Upper lobe of left lung (tissue), 6 donors: ENCODE results near the gene LARP7. TPM values are rescaled to one million over a fixed set of nuclear protein-coding genes. Genes with fewer than 3 reads are reported as not detected.
"Not testable (repeated sequence)": the region's sequence is repeated elsewhere in the genome, so short reads cannot be mapped to it uniquely, and the experiment has no call there.

ENCODE experiments used
- ATAC-seq, 2 donors: fragments of 200-7000 bp; cut with Tn5 transposase; one replicate each; pipeline ENCODE4 v1.9.1; 2022; ENCODE audit warnings: mild to moderate bottlenecking in 2 of 2, moderate library complexity in 2 of 2; ENCODE audit not compliant: low FRiP score in 2 of 2
- DNase-seq, 2 donors: peaks; one replicate each; pipeline ENCODE4 v3.0.0-alpha.2; 2019 to 2020
- H3K27ac ChIP-seq, 4 donors: fragments of 200-600 bp; sonication (generic); one replicate each; pipeline ENCODE4 v1.5.1; 2016 to 2019
- H3K27me3 ChIP-seq, 4 donors: fragments of 200-600 bp; sonication (generic); one replicate each; pipeline ENCODE4 v1.5.1; 2017 to 2019
- H3K36me3 ChIP-seq, 4 donors: fragments of 200-600 bp; sonication (generic); one replicate each; pipeline ENCODE4 v1.5.1; 2016 to 2019
- H3K4me1 ChIP-seq, 4 donors: fragments of 200-600 bp; sonication (generic); one replicate each; pipeline ENCODE4 v1.5.1; 2018 to 2019
- H3K4me3 ChIP-seq, 4 donors: fragments of 200-600 bp; sonication (generic); one replicate each; pipeline ENCODE4 v1.5.1; 2017 to 2019; ENCODE audit warnings: mild to moderate bottlenecking in 2 of 4, moderate library complexity in 1 of 4
- H3K9me3 ChIP-seq, 4 donors: fragments of 200-600 bp; sonication (generic); one replicate each; pipeline ENCODE4 v1.5.1; 2018 to 2019
- CTCF ChIP-seq, 6 experiments: fragments of 450-650 bp in 4 of 6; fragments of 200-600 bp in 2 of 6; sonication (generic) in 2 of 6; IDR thresholded peaks; one replicate each; pipeline ENCODE4 v1.5.1; 2016 to 2019; ENCODE audit warnings: antibody characterized with exemption in 6 of 6
- EP300 ChIP-seq, 4 donors: sonication (generic); formaldehyde crosslinking; IDR thresholded peaks; one replicate each; pipeline ENCODE4 v1.5.1; 2017; ENCODE audit warnings: antibody characterized with exemption in 4 of 4, control low read depth in 2 of 4
- POLR2A ChIP-seq, 4 donors: fragments of 450-650 bp; IDR thresholded peaks; one replicate each; pipeline ENCODE4 v1.5.1; 2016 to 2017; ENCODE audit warnings: antibody characterized with exemption in 4 of 4, mild to moderate bottlenecking in 2 of 4
- POLR2AphosphoS5 ChIP-seq, 2 donors: sonication (generic); formaldehyde crosslinking; IDR thresholded peaks; one replicate each; pipeline ENCODE4 v1.5.1; 2017; ENCODE audit warnings: antibody characterized with exemption in 2 of 2
- WGBS, 2 donors: methylation state at CpG; one replicate each; pipeline ENCODE4 v1.1.5; 2017 to 2018; 5-methylcytosine and 5-hydroxymethylcytosine counted together
- total RNA-seq, 6 donors: library from RNA; depleted of rRNA in 4 of 6; stranded (reverse); fragments of >200 nt in 4 of 6; gene quantifications; one replicate each; pipeline versions ENCODE4 v1.1.0 to v1.2.1, GENCODE V29; 2016 to 2021
- donor health status: DM: no; HTN: no; CAD: no; lungs with moderate emphysema.
- donor health status: DM: no; HTN: yes; CAD: no; lungs with severe emphysema.

The LARP7 gene
- total RNA-seq, 6 donors from 2014 or later, result 27.8 to 46.0 (median 28.4) TPM

GRCh38 chr4:112649055-112649408 is 12.1 kb downstream of the LARP7 start:
- Histone ChIP-seq H3K27ac (no peak overlapping the region), H3K4me1 (no peaks in the 10 kb centered on the region), H3K9me3 (no peaks in the 10 kb centered on the region), H3K27me3 (no peaks in the 10 kb centered on the region), H3K36me3 (peaks cover 52 to 92% (median 72%) of the 10 kb centered on the region in 4 donors), H3K4me3 (no peak overlapping the region)
- TF ChIP-seq CTCF (IDR thresholded peaks at IDR 0.05), result no peak
- TF ChIP-seq POLR2A (IDR thresholded peaks at IDR 0.05), result no peak
- no peak for TF ChIP-seq POLR2AphosphoS5 (IDR thresholded peaks at IDR 0.05)
- TF ChIP-seq EP300 (IDR thresholded peaks at IDR 0.05), result no peak
- ATAC-seq (no peak), DNase-seq (no peak)
- 62 to 65% methylated on average over 2 of the region's 2 CpGs for WGBS, 2 donors

DNA sequence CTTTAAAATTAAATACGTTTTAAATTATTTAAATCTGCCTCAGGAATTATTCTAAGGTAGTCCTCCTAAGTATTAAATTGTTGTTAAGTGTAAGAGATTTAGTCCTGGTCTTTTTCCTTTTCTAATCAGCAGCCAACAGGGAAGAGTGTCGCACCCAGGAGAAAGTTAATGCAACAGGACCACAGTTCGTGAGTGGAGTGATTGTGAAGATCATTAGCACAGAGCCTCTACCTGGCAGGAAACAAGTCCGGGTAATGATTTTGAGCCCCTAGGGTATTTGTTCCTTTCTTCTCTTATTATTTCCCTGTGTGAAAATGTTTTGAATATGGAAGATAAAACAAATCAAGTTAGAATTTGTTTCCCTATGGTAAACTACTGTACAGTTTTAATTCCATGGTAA is 13.4 kb downstream of the LARP7 start:
- H3K4me3 ChIP-seq, result no peak overlapping the region
- 77 to 81% methylated on average over 4 of the region's 4 CpGs for WGBS, 2 donors
- no peaks in the 10 kb centered on the region for H3K27me3 ChIP-seq
- TF ChIP-seq POLR2A (IDR thresholded peaks at IDR 0.05) (no peak), POLR2AphosphoS5 (IDR thresholded peaks at IDR 0.05) (no peak), CTCF (IDR thresholded peaks at IDR 0.05) (no peak), EP300 (IDR thresholded peaks at IDR 0.05) (no peak)
- DNase-seq (no peak), ATAC-seq (no peak)
- no peak overlapping the region for H3K27ac ChIP-seq
- H3K36me3 ChIP-seq, result peaks cover 56 to 97% (median 77%) of the 10 kb centered on the region in 4 donors
- H3K4me1 ChIP-seq, result no peaks in the 10 kb centered on the region
- H3K9me3 ChIP-seq, result no peaks in the 10 kb centered on the region

DNA sequence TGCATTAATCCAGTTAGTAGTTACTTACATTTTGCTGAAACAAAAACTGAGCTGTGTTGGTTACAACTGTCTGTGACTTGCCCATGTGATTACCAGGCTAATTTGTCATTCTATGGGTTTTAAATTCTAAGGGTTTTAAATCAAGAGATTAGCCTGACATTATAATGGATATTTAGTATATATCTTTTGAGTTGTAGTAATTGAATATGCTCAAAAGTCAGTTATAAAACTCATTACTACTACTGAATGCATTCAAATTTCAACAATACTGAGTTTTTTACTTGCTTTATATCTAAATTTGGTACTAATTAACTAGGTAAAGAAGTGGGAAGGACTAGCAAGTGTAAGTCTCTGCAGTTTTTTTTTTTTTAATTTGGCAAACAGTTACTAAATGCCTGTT is 14.7 kb downstream of the LARP7 start:
- Histone ChIP-seq H3K4me3 (no peak overlapping the region), H3K36me3 (peaks cover 48 to 97% (median 74%) of the 10 kb centered on the region in 4 donors)

GRCh38 chr4:112652216-112652615 is 15.3 kb downstream of the LARP7 start:
- ATAC-seq (no peak), DNase-seq (no peak)
- Histone ChIP-seq H3K4me3 (no peak overlapping the region), H3K36me3 (peaks cover 42 to 97% (median 69%) of the 10 kb centered on the region in 4 donors), H3K27ac (no peak overlapping the region), H3K9me3 (no peaks in the 10 kb centered on the region), H3K27me3 (no peaks in the 10 kb centered on the region), H3K4me1 (no peaks in the 10 kb centered on the region)
- TF ChIP-seq POLR2AphosphoS5 (IDR thresholded peaks at IDR 0.05), result no peak
- no peak for TF ChIP-seq EP300 (IDR thresholded peaks at IDR 0.05)
- no peak for TF ChIP-seq CTCF (IDR thresholded peaks at IDR 0.05)
- no peak for TF ChIP-seq POLR2A (IDR thresholded peaks at IDR 0.05)
- 56 to 58% methylated on average over 1 of the region's 1 CpG for WGBS, 2 donors

More for the DNA sequence above, 14.7 kb downstream of the LARP7 start:
- TF ChIP-seq EP300 (IDR thresholded peaks at IDR 0.05) (no peak), CTCF (IDR thresholded peaks at IDR 0.05) (no peak), POLR2AphosphoS5 (IDR thresholded peaks at IDR 0.05) (no peak), POLR2A (IDR thresholded peaks at IDR 0.05) (no peak)
- H3K4me1 ChIP-seq, result no peaks in the 10 kb centered on the region
- no peak overlapping the region for H3K27ac ChIP-seq
- no peaks in the 10 kb centered on the region for H3K9me3 ChIP-seq
- no peaks in the 10 kb centered on the region for H3K27me3 ChIP-seq
- DNase-seq, result no peak
- ATAC-seq, result no peak

- Histone ChIP-seq H3K9me3 (no peaks in the 10 kb centered on the region), H3K36me3 (peaks cover 26 to 85% (median 62%) of the 10 kb centered on the region in 4 donors), H3K4me1 (no peaks in the 10 kb centered on the region), H3K27ac (no peak overlapping the region), H3K4me3 (no peak overlapping the region), H3K27me3 (no peaks in the 10 kb centered on the region)
- WGBS, 2 donors, result 85 to 90% methylated on average over 5 of the region's 5 CpGs
- DNase-seq (no peak), ATAC-seq (no peak)
- TF ChIP-seq POLR2A (IDR thresholded peaks at IDR 0.05) (no peak), POLR2AphosphoS5 (IDR thresholded peaks at IDR 0.05) (no peak), EP300 (IDR thresholded peaks at IDR 0.05) (no peak)
These were observed 18.3 kb downstream of the LARP7 start for GRCh38 chr4:112655270-112655669.

- not testable (repeated sequence) for H3K27ac ChIP-seq, H3K9me3 ChIP-seq, H3K27me3 ChIP-seq, ATAC-seq, H3K4me1 ChIP-seq, H3K4me3 ChIP-seq, DNase-seq
- H3K36me3 ChIP-seq, result peaks cover 22 to 77% (median 58%) of the 10 kb centered on the region in 4 donors
- 91 to 97% methylated on average over 5 of the region's 5 CpGs for WGBS, 2 donors
These were observed 19.2 kb downstream of the LARP7 start for GRCh38 chr4:112656115-112656514.
